Stimulated activated CD8-positive, alpha-beta memory T cell treated with anti-CD3 and anti-CD28 coated beads, Interleukin-12 subunit alpha, Interleukin-12 subunit beta, amount 100 ng/mL, for 1 hour (primary cell): ENCODE results near the gene ZIC2.

ENCODE experiments used
- DNase-seq: peaks from one replicate; pipeline ENCODE4 v3.0.0-alpha.2; 2020; ENCODE audit warnings: low read depth

The ZIC2 gene

GRCh38 chr13:99986741-99987140 lies 5.2 kb downstream of the ZIC2 start:
- DNase-seq = no peak

GRCh38 chr13:99987154-99988019 lies 5.8 kb downstream of the ZIC2 start:
- no peak for DNase-seq

- DNase-seq = no peak
These were observed 7.1 kb downstream of the ZIC2 start for GRCh38 chr13:99988529-99989275.

- no peak for DNase-seq
These were observed 7.9 kb downstream of the ZIC2 start for GRCh38 chr13:99989276-99990125.

DNA sequence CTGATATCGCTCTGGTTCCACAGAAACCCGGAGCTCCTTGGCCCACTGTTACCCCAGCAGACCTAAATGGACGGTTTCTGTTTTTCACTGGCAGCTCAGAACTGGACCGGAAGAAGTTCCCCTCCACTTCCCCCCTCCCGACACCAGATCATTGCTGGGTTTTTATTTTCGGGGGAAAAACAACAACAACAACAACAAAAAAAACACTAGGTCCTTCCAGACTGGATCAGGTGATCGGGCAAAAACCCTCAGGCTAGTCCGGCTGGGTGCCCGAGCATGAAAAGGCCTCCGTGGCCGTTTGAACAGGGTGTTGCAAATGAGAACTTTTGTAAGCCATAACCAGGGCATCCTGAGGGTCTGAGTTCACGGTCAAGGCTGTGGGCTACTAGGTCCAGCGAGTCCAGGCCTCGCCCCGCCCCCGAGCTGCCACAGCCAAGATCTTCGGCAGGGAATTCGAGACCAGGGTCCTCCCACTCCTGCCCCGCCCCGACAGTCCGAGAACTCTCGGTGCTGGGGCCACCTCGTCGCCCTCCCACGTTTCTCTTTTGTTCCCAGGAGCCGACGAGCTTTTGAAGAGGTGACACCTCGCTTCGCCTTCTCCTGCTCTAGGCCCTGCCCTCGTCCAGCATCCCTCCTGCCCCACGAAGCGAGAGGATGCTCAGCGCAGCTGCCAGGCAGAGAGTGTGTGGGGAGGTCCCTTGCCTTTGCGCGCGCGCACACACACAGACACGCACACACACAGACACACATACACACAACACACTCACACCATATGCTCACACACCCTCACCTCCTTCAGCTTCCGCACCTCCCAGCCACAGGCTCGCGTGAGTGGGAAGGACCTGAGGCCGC lies 8.8 kb downstream of the ZIC2 start:
- DNase-seq = no peak

- no peak for DNase-seq
These were observed 9.6 kb downstream of the ZIC2 start for GRCh38 chr13:99991013-99991827.

DNA sequence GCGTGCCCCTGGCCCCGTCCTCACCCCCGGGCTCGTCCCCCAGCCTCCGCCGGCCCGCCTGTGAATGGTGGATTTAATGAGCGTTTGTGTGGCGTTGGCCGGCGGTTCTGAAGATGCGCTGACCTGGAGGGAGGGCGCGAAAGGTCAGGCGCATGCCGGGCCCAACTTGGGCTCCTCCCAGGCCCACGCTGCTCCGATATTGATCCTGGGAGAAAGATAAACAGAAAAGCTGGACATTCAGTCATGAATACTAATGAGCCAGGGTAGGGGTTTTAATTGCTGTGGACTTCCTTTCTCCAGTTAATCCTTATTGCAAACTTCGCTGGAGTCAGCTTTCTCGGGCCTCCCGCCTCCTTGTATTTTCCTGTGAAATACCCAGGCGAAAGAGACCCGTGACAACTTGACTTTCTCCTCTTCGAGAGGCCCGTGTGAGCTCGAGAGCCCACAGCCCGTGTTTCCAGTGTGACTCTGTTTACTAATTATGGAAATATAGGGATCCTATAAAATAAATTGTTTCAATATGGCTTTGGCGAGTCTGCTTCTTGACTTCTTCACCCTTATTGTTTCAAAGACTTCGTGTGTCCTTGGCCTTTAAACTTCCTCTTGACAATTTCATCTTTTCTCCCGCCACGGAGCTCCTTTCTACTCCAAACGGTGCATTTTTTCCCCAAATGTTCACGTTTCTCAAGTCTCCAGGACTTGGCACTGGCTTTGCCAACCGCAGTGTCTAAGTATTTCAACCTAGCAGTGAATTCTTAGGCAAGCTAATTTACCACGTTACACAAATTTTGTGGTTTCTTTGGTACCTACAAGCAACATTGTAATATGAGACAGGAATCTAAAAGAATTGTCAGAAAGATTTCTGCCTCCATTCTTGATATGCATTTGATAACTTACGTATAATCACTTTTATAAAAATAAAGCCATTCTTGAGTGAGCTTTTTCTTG lies 10.5 kb downstream of the ZIC2 start:
- DNase-seq = no peak

DNA sequence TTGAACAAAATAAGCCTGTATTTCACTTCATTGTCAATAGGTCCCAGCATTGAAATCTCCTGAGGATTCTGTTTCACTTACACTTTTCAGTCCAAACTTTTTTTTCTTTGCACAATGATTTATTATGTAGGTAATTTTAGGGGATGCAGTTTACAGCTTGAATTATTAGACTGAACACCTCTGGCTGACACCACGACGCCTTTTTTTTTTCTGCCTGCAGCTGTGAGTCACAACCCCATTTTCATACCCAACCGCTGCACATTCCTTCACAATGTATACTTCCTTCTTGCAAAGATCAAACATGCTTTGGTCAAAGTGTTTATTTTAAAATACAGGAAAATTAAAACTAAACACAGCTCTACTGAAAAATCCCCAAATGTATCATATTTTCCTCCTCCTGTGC lies 11.4 kb downstream of the ZIC2 start:
- no peak for DNase-seq

- DNase-seq = no peak
These were observed 12.4 kb downstream of the ZIC2 start for GRCh38 chr13:99993660-99994637.

DNA sequence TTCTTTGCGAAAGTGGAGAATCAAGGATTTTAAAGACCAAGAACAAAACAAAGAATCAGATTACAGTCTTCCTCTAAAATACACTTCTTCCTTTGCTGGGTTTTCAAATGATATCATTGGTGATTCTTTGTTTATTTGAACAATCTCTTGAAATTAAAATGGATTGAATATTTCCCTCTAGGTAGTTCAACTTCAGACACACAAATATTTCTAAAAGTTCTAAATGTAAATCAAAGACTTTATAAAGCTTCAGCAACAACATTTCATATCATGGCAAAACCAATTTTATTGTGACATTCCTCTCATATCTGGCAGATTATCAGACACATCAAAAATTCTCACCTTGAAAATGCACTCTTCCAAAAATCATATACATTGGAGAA lies 13.0 kb downstream of the ZIC2 start:
- DNase-seq = no peak

DNA sequence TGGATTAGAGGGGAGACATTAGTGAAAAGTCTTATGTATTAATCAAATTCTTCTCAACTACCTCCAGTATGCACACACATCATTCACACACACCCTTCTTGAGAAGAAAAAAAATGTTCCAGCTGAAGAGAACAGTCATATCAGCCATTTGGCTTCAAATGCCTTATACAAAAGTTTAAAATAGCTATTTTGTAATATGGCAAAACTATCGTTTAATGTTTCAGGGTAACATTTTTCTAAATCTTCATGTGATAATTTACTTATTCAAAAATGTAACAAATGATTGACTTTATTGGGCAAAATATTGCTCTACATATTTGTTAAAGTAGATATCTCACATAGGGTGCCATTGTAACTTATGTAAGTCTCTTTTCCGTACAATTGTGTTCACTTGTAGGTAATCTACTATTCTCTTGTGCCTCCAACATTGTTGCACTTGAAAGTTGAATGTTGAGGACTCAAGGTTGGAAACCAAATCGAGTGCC lies 13.6 kb downstream of the ZIC2 start:
- DNase-seq = no peak

DNA sequence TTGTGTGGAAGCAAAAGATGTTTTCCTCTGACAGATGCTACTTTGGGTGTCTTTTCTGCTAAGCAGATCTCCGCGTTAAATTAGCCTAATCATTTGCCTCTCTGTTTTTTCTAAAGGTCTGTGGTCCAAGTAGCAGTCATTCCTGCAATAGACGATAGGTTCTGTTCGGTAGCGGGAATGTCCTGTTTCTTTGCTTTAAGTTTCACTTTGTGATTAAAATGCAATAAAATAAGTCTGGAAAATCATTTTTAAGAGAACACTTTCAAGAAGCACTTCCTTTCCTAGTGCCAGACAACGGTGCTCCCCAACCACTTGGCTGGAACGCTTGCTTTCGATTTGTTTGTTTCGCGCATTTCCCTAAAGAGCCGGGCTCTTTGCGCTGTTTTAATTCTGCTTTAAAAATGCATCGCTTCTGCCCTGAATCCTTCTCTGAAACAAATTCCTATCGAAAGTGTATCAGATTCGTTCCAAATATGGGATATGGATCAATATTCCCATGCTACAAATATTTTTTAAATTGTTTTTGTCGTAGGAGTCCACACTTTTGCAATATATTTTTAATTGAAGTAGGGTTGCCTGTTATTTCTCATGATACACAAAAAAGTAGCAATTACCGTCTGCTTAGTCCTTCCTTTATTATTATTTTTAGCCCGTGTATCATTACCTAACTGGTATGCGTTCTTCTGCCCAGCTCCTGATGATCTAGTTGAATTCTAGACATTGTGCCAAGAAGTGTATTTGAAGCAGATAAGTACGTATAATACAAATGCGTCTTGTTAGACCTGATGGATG lies 14.2 kb downstream of the ZIC2 start:
- DNase-seq = no peak

GRCh38 chr13:99996381-99996973 lies 14.9 kb downstream of the ZIC2 start:
- DNase-seq = no peak

GRCh38 chr13:99997702-99998214 lies 16.2 kb downstream of the ZIC2 start:
- no peak for DNase-seq

DNA sequence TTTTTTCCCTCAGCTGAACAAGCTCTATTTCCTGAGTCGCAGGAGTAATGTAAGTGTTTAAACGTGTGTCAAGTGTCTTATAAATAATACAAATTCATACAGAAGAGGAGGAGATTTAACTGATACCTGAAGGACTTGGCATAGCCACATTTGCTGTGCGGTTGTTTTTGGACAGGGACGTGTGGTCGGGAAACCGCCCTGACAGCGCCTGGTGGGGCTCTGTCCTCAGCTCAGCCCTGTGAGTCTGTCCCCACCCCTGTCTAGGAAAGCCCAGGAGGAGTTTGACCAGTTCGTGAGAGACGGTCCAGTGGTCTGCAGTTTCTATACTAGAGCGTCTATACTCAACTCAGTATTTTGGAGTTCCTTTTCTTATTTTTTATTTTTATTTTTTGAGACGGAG lies 16.7 kb downstream of the ZIC2 start:
- DNase-seq = no peak

GRCh38 chr13:100014621-100015020 lies 33.0 kb downstream of the ZIC2 start:
- no peak for DNase-seq
